Measurements from ENCODE around the gene AP1G2. TPM values are rescaled to one million over a fixed set of nuclear protein-coding genes. Genes with fewer than 3 reads are reported as not detected.

Gene AP1G2
- total RNA-seq, 3 donors from 2014 or later = 30.9 to 172 (median 149) TPM

GRCh38 chr14:23544511-23545447, 22.8 kb downstream of the AP1G2 start:
- Histone ChIP-seq H3K9me3 (no peaks in the 10 kb centered on the region), H3K36me3 (no peaks in the 10 kb centered on the region), H3K27me3 (no peaks in the 10 kb centered on the region), H3K4me3 (no peak overlapping the region), H3K27ac (no peak overlapping the region), H3K4me1 (no peaks in the 10 kb centered on the region)
- DNase-seq (ENCODE audit: low spot score in 2 of 2) = no peak
- intact Hi-C loops (cut with DNase I; ENCODE audit: low total_unique reads) = no loop called here
- TF ChIP-seq CTCF (IDR thresholded peaks at IDR 0.05) (no peak), POLR2A (IDR thresholded peaks at IDR 0.05) (no peak), POLR2AphosphoS5 (IDR thresholded peaks at IDR 0.05) (no peak)

DNA sequence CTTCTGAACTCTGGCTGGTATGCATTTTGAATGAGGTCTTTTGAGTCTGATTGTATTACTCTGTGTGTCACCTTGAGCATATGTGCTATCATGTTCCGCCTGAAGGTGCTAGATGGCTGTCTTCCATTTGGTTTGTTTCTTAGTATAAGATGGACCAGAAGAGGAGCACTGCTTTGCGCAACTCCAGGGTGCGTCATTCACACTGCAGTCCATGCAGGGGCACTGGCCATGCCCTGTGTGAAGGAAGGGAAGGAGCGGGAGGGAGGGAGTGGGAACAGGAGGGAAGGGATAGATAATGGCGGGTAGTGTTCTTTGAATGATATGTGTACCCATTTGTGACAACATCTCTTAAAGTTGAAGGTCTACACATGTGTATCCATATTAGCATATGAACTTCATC, 24.2 kb downstream of the AP1G2 start:
- Histone ChIP-seq H3K27me3 (no peaks in the 10 kb centered on the region), H3K36me3 (no peaks in the 10 kb centered on the region), H3K27ac (no peak overlapping the region), H3K9me3 (no peaks in the 10 kb centered on the region), H3K4me3 (no peak overlapping the region), H3K4me1 (no peaks in the 10 kb centered on the region)
- intact Hi-C loops (cut with DNase I; ENCODE audit: low total_unique reads) = no loop called here
- DNase-seq (ENCODE audit: low spot score in 2 of 2) = no peak
- TF ChIP-seq POLR2AphosphoS5 (IDR thresholded peaks at IDR 0.05) (no peak), CTCF (IDR thresholded peaks at IDR 0.05) (no peak), POLR2A (IDR thresholded peaks at IDR 0.05) (no peak)

DNA sequence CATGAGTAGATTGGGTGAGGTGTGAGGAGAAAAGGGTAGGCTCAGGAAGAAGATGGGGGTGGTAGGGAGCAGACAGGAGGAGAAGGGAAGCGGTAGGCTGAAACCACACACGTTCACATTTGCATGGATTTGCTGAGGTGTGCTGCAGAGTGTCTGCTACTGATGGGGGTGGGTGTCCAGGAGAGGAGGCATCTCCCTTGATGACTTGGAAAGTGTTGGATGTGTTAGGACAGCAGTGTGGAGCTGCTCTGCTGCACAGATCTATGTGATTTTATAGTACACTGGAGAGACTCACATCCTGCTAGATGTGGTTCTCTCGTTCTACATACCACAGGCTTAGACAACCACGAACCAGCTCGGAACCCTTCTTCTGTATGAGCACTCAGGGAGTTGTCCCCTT, 25.3 kb downstream of the AP1G2 start:
- H3K27me3 ChIP-seq = no peaks in the 10 kb centered on the region
- intact Hi-C loops (cut with DNase I; ENCODE audit: low total_unique reads) = no loop called here
- H3K27ac ChIP-seq = no peak overlapping the region
- no peaks in the 10 kb centered on the region for H3K4me1 ChIP-seq
- H3K9me3 ChIP-seq = no peaks in the 10 kb centered on the region
- no peak for DNase-seq (ENCODE audit: low spot score in 2 of 2)
- no peaks in the 10 kb centered on the region for H3K36me3 ChIP-seq
- TF ChIP-seq CTCF (IDR thresholded peaks at IDR 0.05) (no peak), POLR2AphosphoS5 (IDR thresholded peaks at IDR 0.05) (no peak), POLR2A (IDR thresholded peaks at IDR 0.05) (no peak)
- H3K4me3 ChIP-seq = no peak overlapping the region

DNA sequence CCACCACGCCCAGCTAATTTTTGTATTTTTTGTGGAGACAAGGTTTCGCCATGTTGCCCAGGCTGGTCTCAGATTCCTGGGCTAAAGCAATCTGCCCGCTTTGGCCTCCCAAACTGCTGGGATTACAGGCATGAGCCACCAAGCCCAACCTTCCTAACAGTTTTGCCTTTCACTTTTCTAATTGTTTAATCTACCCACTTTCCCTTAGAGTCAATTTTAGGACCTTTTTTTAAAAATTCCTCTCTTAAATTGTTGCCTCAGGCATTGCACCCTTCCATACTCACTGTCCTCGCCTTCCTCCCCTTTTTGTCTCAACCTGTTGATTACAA, 27.5 kb downstream of the AP1G2 start:
- no peak overlapping the region for H3K4me3 ChIP-seq
- DNase-seq (ENCODE audit: low spot score in 2 of 2) = no peak
- TF ChIP-seq CTCF (IDR thresholded peaks at IDR 0.05) (no peak), POLR2AphosphoS5 (IDR thresholded peaks at IDR 0.05) (no peak), POLR2A (IDR thresholded peaks at IDR 0.05) (no peak)
- H3K27me3 ChIP-seq = no peaks in the 10 kb centered on the region
- H3K36me3 ChIP-seq = no peaks in the 10 kb centered on the region
- H3K9me3 ChIP-seq = no peaks in the 10 kb centered on the region
- no peaks in the 10 kb centered on the region for H3K4me1 ChIP-seq
- intact Hi-C loops (cut with DNase I; ENCODE audit: low total_unique reads) = no loop called here
- no peak overlapping the region for H3K27ac ChIP-seq

- no peak for TF ChIP-seq POLR2AphosphoS5 (IDR thresholded peaks at IDR 0.05)
- no peak for TF ChIP-seq POLR2A (IDR thresholded peaks at IDR 0.05)
- peak in 2 of 3 donors; percentile 67 to 68 for TF ChIP-seq CTCF (IDR thresholded peaks at IDR 0.05)
- intact Hi-C loops (cut with DNase I; ENCODE audit: low total_unique reads) = no loop called here
- no peaks in the 10 kb centered on the region for H3K27me3 ChIP-seq
- no peak overlapping the region for H3K27ac ChIP-seq
- H3K36me3 ChIP-seq = no peaks in the 10 kb centered on the region
- H3K9me3 ChIP-seq = no peaks in the 10 kb centered on the region
- no peak overlapping the region for H3K4me3 ChIP-seq
- no peaks in the 10 kb centered on the region for H3K4me1 ChIP-seq
- DNase-seq (ENCODE audit: low spot score in 2 of 2) = no peak
Observed at GRCh38 chr14:23539248-23540140, 28.1 kb downstream of the AP1G2 start.
